Natural killer cell treated with Interleukin-12 subunit alpha and Interleukin-12 subunit beta and Interleukin-15 and Interleukin-18, amount 100 ng/mL, for 72 hours (primary cell): Measurements from ENCODE around the gene CSK. TPM values are rescaled to one million over a fixed set of nuclear protein-coding genes. Genes with fewer than 3 reads are reported as not detected.

Source experiments
- ATAC-seq, 2 donors: fragments of 150-1000 bp; cut with Tn5 transposase in 1 of 2; sonication (Bioruptor Pico), chemical (Tn5 transposase) in 1 of 2; 2 replicates each; pipeline ENCODE4 v1.10.0; 2021
- DNase-seq: peaks from one replicate; pipeline ENCODE4 v3.0.0; 2022; ENCODE audit warnings: low spot score
- H3K27ac Mint-ChIP-seq, 2 donors: 1 replicate in 1 of 2; 2 replicates in 1 of 2; pipeline ENCODE4 v1.8.0; 2022; ENCODE audit warnings: mixed read lengths in 2 of 2, mild to moderate bottlenecking in 1 of 2, moderate library complexity in 1 of 2
- H3K27me3 Mint-ChIP-seq, 2 donors: 1 replicate in 1 of 2; 2 replicates in 1 of 2; pipeline ENCODE4 v1.8.0; 2022; ENCODE audit warnings: mixed read lengths in 2 of 2
- H3K36me3 Mint-ChIP-seq: one replicate; pipeline ENCODE4 v1.8.0; 2022; ENCODE audit warnings: mixed read lengths
- H3K4me1 Mint-ChIP-seq, 2 donors: 1 replicate in 1 of 2; 2 replicates in 1 of 2; pipeline ENCODE4 v1.8.0; 2022; ENCODE audit warnings: low read depth in 2 of 2, mixed read lengths in 2 of 2, mild to moderate bottlenecking in 1 of 2
- H3K4me3 Mint-ChIP-seq: one replicate; pipeline ENCODE4 v1.8.0; 2022; ENCODE audit warnings: mixed read lengths
- H3K9me3 Mint-ChIP-seq: 2 replicates; pipeline ENCODE4 v1.8.0; 2022; ENCODE audit warnings: mixed read lengths
- total RNA-seq, 2 donors: library from RNA; stranded (reverse); gene quantifications; one replicate each; pipeline ENCODE4 v1.2.3, GENCODE V29; 2022

Gene CSK
- total RNA-seq, 2 donors from 2014 or later = 323 TPM

GRCh38 chr15:74758736-74759135 lies 23.1 kb upstream of the CSK start:
- Mint-ChIP-seq H3K4me1 (no peaks in the 10 kb centered on the region), H3K36me3 (no peaks in the 10 kb centered on the region), H3K4me3 (no peak overlapping the region), H3K9me3 (no peaks in the 10 kb centered on the region), H3K27ac (no peak overlapping the region), H3K27me3 (no peaks in the 10 kb centered on the region)
- DNase-seq = peak; percentile 29
- no peak for ATAC-seq

- Mint-ChIP-seq H3K36me3 (no peaks in the 10 kb centered on the region), H3K27me3 (no peaks in the 10 kb centered on the region), H3K4me3 (no peak overlapping the region), H3K4me1 (no peaks in the 10 kb centered on the region), H3K27ac (no peak overlapping the region), H3K9me3 (no peaks in the 10 kb centered on the region)
- ATAC-seq = peak in 1 of 2 donors; percentile 6
- DNase-seq = no peak
Observed at GRCh38 chr15:74762791-74763150, 19.1 kb upstream of the CSK start.

GRCh38 chr15:74763416-74763815 lies 18.5 kb upstream of the CSK start:
- Mint-ChIP-seq H3K36me3 (no peaks in the 10 kb centered on the region), H3K4me1 (no peaks in the 10 kb centered on the region), H3K4me3 (no peak overlapping the region), H3K9me3 (no peaks in the 10 kb centered on the region), H3K27me3 (no peaks in the 10 kb centered on the region), H3K27ac (no peak overlapping the region)
- ATAC-seq (no peak), DNase-seq (no peak)

- H3K9me3 Mint-ChIP-seq = no peaks in the 10 kb centered on the region
- H3K27ac Mint-ChIP-seq = peak overlapping the region in 1 of 2 donors; percentile 43
- no peak overlapping the region for H3K4me3 Mint-ChIP-seq
- H3K27me3 Mint-ChIP-seq = no peaks in the 10 kb centered on the region
- no peak for ATAC-seq
- H3K4me1 Mint-ChIP-seq = peaks cover 6 to 8% of the 10 kb centered on the region in 2 donors
- DNase-seq = no peak
- H3K36me3 Mint-ChIP-seq = no peaks in the 10 kb centered on the region
Observed at GRCh38 chr15:74767167-74768098, 14.4 kb upstream of the CSK start.

GRCh38 chr15:74768099-74768770 lies 13.6 kb upstream of the CSK start:
- DNase-seq = no peak
- Mint-ChIP-seq H3K4me3 (no peak overlapping the region), H3K4me1 (peaks cover 6 to 8% of the 10 kb centered on the region in 2 donors), H3K27ac (peak overlapping the region in 1 of 2 donors; percentile 22), H3K27me3 (no peaks in the 10 kb centered on the region), H3K36me3 (no peaks in the 10 kb centered on the region), H3K9me3 (no peaks in the 10 kb centered on the region)
- no peak for ATAC-seq

GRCh38 chr15:74768771-74769342 lies 13.0 kb upstream of the CSK start:
- peaks cover 6 to 13% of the 10 kb centered on the region in 2 donors for H3K4me1 Mint-ChIP-seq
- H3K9me3 Mint-ChIP-seq = no peaks in the 10 kb centered on the region
- H3K27me3 Mint-ChIP-seq = no peaks in the 10 kb centered on the region
- H3K4me3 Mint-ChIP-seq = no peak overlapping the region
- ATAC-seq (peak; percentile 56 to 74), DNase-seq (no peak)
- H3K36me3 Mint-ChIP-seq = no peaks in the 10 kb centered on the region
- H3K27ac Mint-ChIP-seq = peak overlapping the region in 1 of 2 donors; percentile 22

- peaks cover 6 to 14% of the 10 kb centered on the region in 2 donors for H3K4me1 Mint-ChIP-seq
- ATAC-seq (no peak), DNase-seq (no peak)
- no peak overlapping the region for H3K27ac Mint-ChIP-seq
- no peaks in the 10 kb centered on the region for H3K36me3 Mint-ChIP-seq
- no peaks in the 10 kb centered on the region for H3K27me3 Mint-ChIP-seq
- H3K4me3 Mint-ChIP-seq = no peak overlapping the region
- no peaks in the 10 kb centered on the region for H3K9me3 Mint-ChIP-seq
Observed at GRCh38 chr15:74769463-74770025, 12.3 kb upstream of the CSK start.

GRCh38 chr15:74770211-74770903 lies 11.5 kb upstream of the CSK start:
- ATAC-seq (no peak), DNase-seq (no peak)
- Mint-ChIP-seq H3K36me3 (no peaks in the 10 kb centered on the region), H3K4me1 (peaks cover 7 to 20% of the 10 kb centered on the region in 2 donors), H3K27me3 (no peaks in the 10 kb centered on the region), H3K9me3 (no peaks in the 10 kb centered on the region), H3K4me3 (no peak overlapping the region), H3K27ac (peak overlapping the region; percentile 50 to 79)

GRCh38 chr15:74773329-74773728 lies 8.6 kb upstream of the CSK start:
- no peak for ATAC-seq
- Mint-ChIP-seq H3K4me3 (no peak overlapping the region), H3K4me1 (peaks cover 35 to 44% of the 10 kb centered on the region in 2 donors), H3K27me3 (no peaks in the 10 kb centered on the region), H3K9me3 (no peaks in the 10 kb centered on the region), H3K27ac (peak overlapping the region; percentile 28 to 100), H3K36me3 (no peaks in the 10 kb centered on the region)
- DNase-seq = peak; percentile 25

- peak; percentile 31 for DNase-seq
- Mint-ChIP-seq H3K9me3 (no peaks in the 10 kb centered on the region), H3K4me3 (no peak overlapping the region), H3K27me3 (no peaks in the 10 kb centered on the region), H3K36me3 (no peaks in the 10 kb centered on the region), H3K27ac (peak overlapping the region; percentile 100), H3K4me1 (peaks cover 37 to 46% of the 10 kb centered on the region in 2 donors)
- ATAC-seq = no peak
Observed at GRCh38 chr15:74773731-74774252, 8.1 kb upstream of the CSK start.

GRCh38 chr15:74775132-74775562 lies 6.7 kb upstream of the CSK start:
- ATAC-seq (no peak), DNase-seq (peak; percentile 25)
- no peaks in the 10 kb centered on the region for H3K27me3 Mint-ChIP-seq
- H3K36me3 Mint-ChIP-seq = no peaks in the 10 kb centered on the region
- no peak overlapping the region for H3K4me3 Mint-ChIP-seq
- H3K9me3 Mint-ChIP-seq = no peaks in the 10 kb centered on the region
- H3K27ac Mint-ChIP-seq = peak overlapping the region; percentile 100
- H3K4me1 Mint-ChIP-seq = peaks cover 48 to 58% of the 10 kb centered on the region in 2 donors

GRCh38 chr15:74775894-74776293 lies 6.0 kb upstream of the CSK start:
- Mint-ChIP-seq H3K36me3 (no peaks in the 10 kb centered on the region), H3K9me3 (no peaks in the 10 kb centered on the region), H3K27me3 (no peaks in the 10 kb centered on the region), H3K27ac (peak overlapping the region; percentile 100), H3K4me1 (peaks cover 55 to 65% of the 10 kb centered on the region in 2 donors), H3K4me3 (peak overlapping the region; percentile 96)
- ATAC-seq (no peak), DNase-seq (peak; percentile 32)
